Natural killer cell (primary cell): ENCODE data around the gene CCNK. TPM values are rescaled to one million over a fixed set of nuclear protein-coding genes. Genes with fewer than 3 reads are reported as not detected.

ENCODE experiments used
- ATAC-seq, 3 donors: fragments of 150-1000 bp in 2 of 3; fragments of 200-7000 bp in 1 of 3; cut with Tn5 transposase; 1 replicate in 1 of 3; 2 replicates in 2 of 3; pipeline ENCODE4 v1.10.0; 2021; ENCODE audit warnings: mild to moderate bottlenecking in 2 of 3, moderate library complexity in 2 of 3
- DNase-seq, 2 donors: peaks; one replicate each; pipeline versions ENCODE4 v3.0.0 to v3.0.0-alpha.2; 2013 to 2021; ENCODE audit warnings: mixed read lengths in 1 of 2
- H3K27ac ChIP-seq: one replicate; pipeline ENCODE4 v1.5.1; 2013; ENCODE audit warnings: mild to moderate bottlenecking, low read length
- H3K27me3 ChIP-seq: one replicate; pipeline ENCODE4 v1.6.1; 2013; ENCODE audit warnings: low read length; ENCODE audit not compliant: control insufficient read depth, insufficient read depth
- H3K36me3 ChIP-seq: one replicate; pipeline ENCODE4 v1.6.1; 2013; ENCODE audit warnings: low read length; ENCODE audit not compliant: control insufficient read depth, insufficient read depth
- H3K4me1 ChIP-seq: one replicate; pipeline ENCODE4 v1.6.1; 2013; ENCODE audit warnings: low read length; ENCODE audit not compliant: control insufficient read depth, insufficient read depth
- H3K4me3 ChIP-seq: one replicate; pipeline ENCODE4 v1.5.1; 2013; ENCODE audit warnings: low read length
- H3K9me3 ChIP-seq: one replicate; pipeline ENCODE4 v1.6.1; 2013; ENCODE audit warnings: low read length; ENCODE audit not compliant: control insufficient read depth, insufficient read depth
- H3K27ac Mint-ChIP-seq, 2 donors: one replicate each; pipeline ENCODE4 v1.8.0; 2022; ENCODE audit warnings: mild to moderate bottlenecking in 2 of 2, mixed read lengths in 2 of 2, moderate library complexity in 1 of 2
- H3K27me3 Mint-ChIP-seq, 2 donors: one replicate each; pipeline ENCODE4 v1.8.0; 2022; ENCODE audit warnings: low read depth in 2 of 2, mixed read lengths in 2 of 2
- H3K36me3 Mint-ChIP-seq: one replicate; pipeline ENCODE4 v1.8.0; 2022; ENCODE audit warnings: mixed read lengths
- H3K4me1 Mint-ChIP-seq, 2 donors: one replicate each; pipeline ENCODE4 v1.8.0; 2022; ENCODE audit warnings: mixed read lengths in 2 of 2
- H3K4me3 Mint-ChIP-seq: one replicate; pipeline ENCODE4 v1.8.0; 2022; ENCODE audit warnings: mild to moderate bottlenecking, moderate library complexity, mixed read lengths
- H3K9me3 Mint-ChIP-seq, 2 donors: one replicate each; pipeline ENCODE4 v1.8.0; 2022; ENCODE audit warnings: mixed read lengths in 2 of 2
- WGBS: methylation state at CpG from one replicate; pipeline ENCODE4 v1.1.7; 2013; ENCODE audit warnings: missing lambda C conversion rate; ENCODE audit not compliant: insufficient coverage; 5-methylcytosine and 5-hydroxymethylcytosine counted together
- intact Hi-C: fragments of 100-400 bp; cut with micrococcal nuclease; formaldehyde crosslinking; loops from one replicate; pipeline ENCODE4 v1.14.2; 2022
- total RNA-seq, 4 donors: library from RNA; stranded (reverse); fragments of 120-200 nt in 1 of 4; gene quantifications; one replicate each; pipeline versions ENCODE4 v1.2.3 to v1.2.4, GENCODE V29; 2013 to 2022
- TF ChIP-seq, protein P1 (sequence below): fragments of 200-600 bp; IDR thresholded peaks from one replicate; pipeline ENCODE4 v1.8.0; 2022; ENCODE audit warnings: antibody characterized with exemption

The CCNK gene
- total RNA-seq, 3 donors from 2014 or later (not counting 1 experiment from before 2014, with no cell fraction given) = 155 to 168 (median 165) TPM

DNA sequence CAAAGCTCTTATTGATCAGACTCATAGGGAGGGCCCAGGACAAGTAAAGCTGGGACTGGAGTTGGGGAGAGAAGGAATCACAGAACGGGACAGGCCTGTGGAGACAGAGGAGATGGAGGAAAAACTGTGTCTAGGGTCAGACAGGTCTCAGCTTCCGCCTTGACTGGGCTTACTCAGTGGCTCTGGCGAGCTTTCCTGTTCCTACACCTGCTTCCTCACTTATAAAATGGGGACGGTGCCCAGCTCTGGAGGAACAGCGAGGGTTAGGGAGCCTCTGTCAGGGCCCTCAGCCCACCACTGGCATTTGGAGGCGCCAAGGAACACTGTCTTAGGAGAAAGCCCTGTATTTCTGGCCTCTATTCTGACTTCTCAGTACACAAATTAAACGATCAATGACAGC, 35.3 kb upstream of the CCNK start:
- no peaks in the 10 kb centered on the region for H3K9me3 ChIP-seq
- H3K4me1 ChIP-seq = peaks cover 31% of the 10 kb centered on the region
- no peak overlapping the region for H3K27ac ChIP-seq
- intact Hi-C loops = no loop called here
- ATAC-seq (no peak), DNase-seq (no peak)
- Mint-ChIP-seq H3K27ac (peak overlapping the region; percentile 49 to 94), H3K27me3 (no peaks in the 10 kb centered on the region), H3K36me3 (peaks cover 26% of the 10 kb centered on the region), H3K4me3 (peak overlapping the region; percentile 41), H3K9me3 (no peaks in the 10 kb centered on the region), H3K4me1 (peaks cover 57 to 76% of the 10 kb centered on the region in 2 donors)
- TF ChIP-seq, protein P1, sequence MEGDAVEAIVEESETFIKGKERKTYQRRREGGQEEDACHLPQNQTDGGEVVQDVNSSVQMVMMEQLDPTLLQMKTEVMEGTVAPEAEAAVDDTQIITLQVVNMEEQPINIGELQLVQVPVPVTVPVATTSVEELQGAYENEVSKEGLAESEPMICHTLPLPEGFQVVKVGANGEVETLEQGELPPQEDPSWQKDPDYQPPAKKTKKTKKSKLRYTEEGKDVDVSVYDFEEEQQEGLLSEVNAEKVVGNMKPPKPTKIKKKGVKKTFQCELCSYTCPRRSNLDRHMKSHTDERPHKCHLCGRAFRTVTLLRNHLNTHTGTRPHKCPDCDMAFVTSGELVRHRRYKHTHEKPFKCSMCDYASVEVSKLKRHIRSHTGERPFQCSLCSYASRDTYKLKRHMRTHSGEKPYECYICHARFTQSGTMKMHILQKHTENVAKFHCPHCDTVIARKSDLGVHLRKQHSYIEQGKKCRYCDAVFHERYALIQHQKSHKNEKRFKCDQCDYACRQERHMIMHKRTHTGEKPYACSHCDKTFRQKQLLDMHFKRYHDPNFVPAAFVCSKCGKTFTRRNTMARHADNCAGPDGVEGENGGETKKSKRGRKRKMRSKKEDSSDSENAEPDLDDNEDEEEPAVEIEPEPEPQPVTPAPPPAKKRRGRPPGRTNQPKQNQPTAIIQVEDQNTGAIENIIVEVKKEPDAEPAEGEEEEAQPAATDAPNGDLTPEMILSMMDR = no peak
- no peaks in the 10 kb centered on the region for H3K27me3 ChIP-seq
- H3K36me3 ChIP-seq = peaks cover 37% of the 10 kb centered on the region
- 93% methylated on average over 6 of the region's 7 CpGs for WGBS
- H3K4me3 ChIP-seq = no peak overlapping the region

DNA sequence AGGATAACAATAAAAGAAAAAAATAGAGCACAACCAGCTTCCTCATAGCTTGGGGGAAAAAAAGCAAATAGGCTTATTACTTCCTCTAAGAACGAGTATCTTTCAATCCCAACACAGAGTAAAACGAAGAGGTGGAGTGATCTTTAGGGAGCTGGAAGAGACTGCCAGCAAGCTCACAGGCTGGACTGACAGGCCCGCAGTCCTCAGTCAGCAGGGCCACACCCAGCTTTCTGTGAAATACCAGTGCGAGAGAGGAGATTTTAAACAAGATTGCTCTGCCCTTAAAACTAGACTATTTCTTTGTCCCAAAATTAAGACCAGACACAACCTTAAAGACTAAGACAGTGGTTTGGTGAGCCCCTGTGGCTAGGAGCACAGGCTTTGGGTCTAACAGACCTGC, 33.5 kb upstream of the CCNK start:
- intact Hi-C loops = no loop called here
- no peaks in the 10 kb centered on the region for H3K27me3 ChIP-seq
- H3K9me3 Mint-ChIP-seq = no peaks in the 10 kb centered on the region
- peaks cover 27% of the 10 kb centered on the region for H3K4me1 ChIP-seq
- no peak for DNase-seq
- no peak for ATAC-seq
- peak overlapping the region; percentile 88 for H3K4me3 Mint-ChIP-seq
- H3K27ac ChIP-seq = peak overlapping the region; percentile 36
- H3K9me3 ChIP-seq = no peaks in the 10 kb centered on the region
- WGBS = 79% methylated on average over 3 of the region's 4 CpGs
- H3K4me3 ChIP-seq = no peak overlapping the region
- peaks cover 26% of the 10 kb centered on the region for H3K36me3 Mint-ChIP-seq
- peaks cover 48 to 73% of the 10 kb centered on the region in 2 donors for H3K4me1 Mint-ChIP-seq
- H3K36me3 ChIP-seq = peaks cover 36% of the 10 kb centered on the region
- H3K27ac Mint-ChIP-seq = peak overlapping the region; percentile 91 to 94
- TF ChIP-seq, protein P1 = no peak
- no peaks in the 10 kb centered on the region for H3K27me3 Mint-ChIP-seq

DNA sequence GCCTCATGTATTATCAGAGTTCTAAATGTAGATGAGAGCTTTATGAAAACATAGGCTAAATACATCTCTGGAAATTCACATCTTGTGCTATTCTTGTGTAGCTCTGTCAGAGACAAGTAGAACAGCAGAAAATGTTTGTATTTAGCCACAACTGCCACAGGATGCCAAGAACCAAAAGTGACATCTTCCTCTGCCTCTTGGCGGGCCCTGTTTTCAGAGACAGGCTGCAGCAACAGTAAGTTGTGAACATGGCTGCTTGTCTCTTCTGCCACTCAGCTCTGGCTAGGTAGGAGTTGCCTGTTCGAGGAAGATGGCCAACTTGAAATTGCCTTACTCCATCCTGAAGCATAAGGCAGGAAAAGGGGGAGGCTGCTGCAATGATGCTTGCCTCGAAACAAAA, 30.9 kb upstream of the CCNK start:
- Mint-ChIP-seq H3K4me1 (peaks cover 52 to 68% of the 10 kb centered on the region in 2 donors), H3K27ac (peak overlapping the region; percentile 91 to 94), H3K9me3 (no peaks in the 10 kb centered on the region), H3K36me3 (peaks cover 20% of the 10 kb centered on the region), H3K27me3 (no peaks in the 10 kb centered on the region), H3K4me3 (peak overlapping the region; percentile 74)
- DNase-seq = no peak
- ATAC-seq = peak; percentile 61 to 83 (median 78)
- 65% methylated on average over 2 of the region's 3 CpGs for WGBS
- H3K4me1 ChIP-seq = peaks cover 27% of the 10 kb centered on the region
- H3K9me3 ChIP-seq = no peaks in the 10 kb centered on the region
- peaks cover 36% of the 10 kb centered on the region for H3K36me3 ChIP-seq
- peak overlapping the region; percentile 60 for H3K27ac ChIP-seq
- no peak overlapping the region for H3K4me3 ChIP-seq
- intact Hi-C loops = no loop called here
- H3K27me3 ChIP-seq = no peaks in the 10 kb centered on the region
- TF ChIP-seq, protein P1 = no peak

DNA sequence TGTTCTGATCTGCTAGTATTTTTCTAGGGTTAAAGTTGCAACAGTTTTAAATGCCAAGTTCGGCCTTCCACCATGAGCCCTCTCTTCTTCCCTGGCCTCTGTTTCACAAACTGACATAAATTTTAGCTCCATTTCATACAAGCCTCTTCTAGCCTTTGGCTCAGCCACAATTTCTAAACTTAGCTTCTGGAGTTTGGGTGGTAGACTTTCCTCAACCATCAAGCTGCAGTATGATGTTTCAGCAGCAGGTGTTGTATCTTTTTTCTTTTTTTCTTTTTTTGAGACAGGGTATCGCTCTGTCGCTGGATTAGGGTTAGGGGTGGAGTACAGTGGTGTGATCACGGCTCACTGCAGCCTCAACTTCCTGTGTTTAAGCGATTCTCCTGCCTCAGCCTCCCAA, 30.0 kb upstream of the CCNK start:
- Histone ChIP-seq H3K4me3 (no peak overlapping the region), H3K27me3 (no peaks in the 10 kb centered on the region), H3K4me1 (peaks cover 27% of the 10 kb centered on the region), H3K9me3 (no peaks in the 10 kb centered on the region), H3K36me3 (peaks cover 41% of the 10 kb centered on the region), H3K27ac (peak overlapping the region; percentile 13)
- DNase-seq (no peak), ATAC-seq (peak in 1 of 3 donors; percentile 27)
- peak overlapping the region; percentile 63 for H3K4me3 Mint-ChIP-seq
- TF ChIP-seq, protein P1 = no peak
- no peaks in the 10 kb centered on the region for H3K27me3 Mint-ChIP-seq
- H3K27ac Mint-ChIP-seq = peak overlapping the region; percentile 91 to 94
- 91% methylated on average over 1 of the region's 5 CpGs for WGBS
- peaks cover 12% of the 10 kb centered on the region for H3K36me3 Mint-ChIP-seq
- H3K9me3 Mint-ChIP-seq = no peaks in the 10 kb centered on the region
- peaks cover 53 to 59% of the 10 kb centered on the region in 2 donors for H3K4me1 Mint-ChIP-seq
- intact Hi-C loops = no loop called here
